GM21390 (cell line): Measurements from ENCODE around the gene CPT1C.
"Not testable (repeated sequence)": the region's sequence is repeated elsewhere in the genome, so short reads cannot be mapped to it uniquely, and the experiment has no call there.

ENCODE experiments used
- ATAC-seq: cut with Tn5 transposase; IDR thresholded peaks from one replicate; pipeline ENCODE4 v1.9.1; 2021; ENCODE audit not compliant: unreplicated experiment

The CPT1C gene

GRCh38 chr19:49701271-49701786 is 10.4 kb downstream of the CPT1C start:
- no peak for ATAC-seq

- ATAC-seq, result no peak
These were observed 14.1 kb downstream of the CPT1C start for GRCh38 chr19:49704888-49705642.

DNA sequence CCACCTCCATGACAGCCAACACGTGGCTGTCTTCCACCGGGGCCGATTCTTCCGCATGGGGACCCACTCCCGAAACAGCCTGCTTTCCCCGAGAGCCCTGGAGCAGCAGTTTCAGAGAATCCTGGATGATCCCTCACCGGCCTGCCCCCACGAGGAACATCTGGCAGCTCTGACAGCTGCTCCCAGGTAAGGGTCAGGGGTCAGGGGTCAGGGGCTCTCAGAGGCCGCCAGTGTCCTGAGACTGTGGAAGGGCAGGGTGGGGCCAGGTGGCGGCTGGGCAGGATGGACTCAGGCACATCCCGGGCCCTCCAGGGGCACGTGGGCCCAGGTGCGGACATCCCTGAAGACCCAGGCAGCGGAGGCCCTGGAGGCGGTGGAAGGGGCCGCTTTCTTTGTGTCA is 15.0 kb downstream of the CPT1C start:
- no peak for ATAC-seq

GRCh38 chr19:49710372-49710951 is 19.5 kb downstream of the CPT1C start:
- no peak for ATAC-seq

GRCh38 chr19:49712397-49712859 is 21.5 kb downstream of the CPT1C start:
- ATAC-seq, result no peak

- ATAC-seq, result no peak
These were observed 22.4 kb downstream of the CPT1C start for GRCh38 chr19:49713236-49713845.

DNA sequence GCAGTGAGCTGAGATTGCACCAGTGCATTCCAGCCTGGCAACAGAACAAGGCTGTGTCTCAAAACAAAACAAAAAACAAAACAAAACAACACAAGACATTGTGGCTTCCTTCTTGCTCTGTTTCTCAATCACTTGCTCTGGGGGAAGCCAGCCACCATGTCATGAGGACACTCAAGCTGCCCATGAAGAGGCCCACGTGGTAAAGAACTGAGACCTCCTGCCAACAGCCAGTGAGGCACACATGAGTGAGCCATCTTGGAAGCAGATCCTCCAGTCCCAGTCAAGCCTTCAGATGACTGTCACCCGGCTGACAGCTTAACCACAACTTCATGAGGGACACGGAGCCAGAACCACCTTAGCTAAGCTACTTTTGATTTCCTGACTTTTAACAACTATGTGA is 25.2 kb downstream of the CPT1C start:
- no peak for ATAC-seq

- no peak for ATAC-seq
These were observed 27.6 kb downstream of the CPT1C start for GRCh38 chr19:49718511-49718910.

DNA sequence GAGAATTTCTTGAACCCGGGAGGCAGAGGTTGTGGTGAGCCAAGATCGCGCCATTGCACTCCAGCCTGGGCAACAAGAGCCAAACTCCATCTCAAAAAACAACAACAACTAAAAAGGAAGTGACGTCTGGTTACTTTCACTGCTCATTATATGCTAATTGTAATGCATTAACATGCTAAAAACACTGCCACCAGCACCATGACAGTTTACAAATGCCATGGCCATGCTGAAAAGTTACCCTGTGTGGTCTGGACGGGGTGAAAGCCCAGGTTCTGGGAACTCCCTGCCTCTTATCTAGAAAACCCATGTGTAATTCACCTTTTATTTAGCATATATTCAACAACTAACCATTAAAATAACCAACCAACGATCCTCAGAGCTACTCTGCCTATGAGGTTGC is 28.1 kb downstream of the CPT1C start:
- no peak for ATAC-seq

DNA sequence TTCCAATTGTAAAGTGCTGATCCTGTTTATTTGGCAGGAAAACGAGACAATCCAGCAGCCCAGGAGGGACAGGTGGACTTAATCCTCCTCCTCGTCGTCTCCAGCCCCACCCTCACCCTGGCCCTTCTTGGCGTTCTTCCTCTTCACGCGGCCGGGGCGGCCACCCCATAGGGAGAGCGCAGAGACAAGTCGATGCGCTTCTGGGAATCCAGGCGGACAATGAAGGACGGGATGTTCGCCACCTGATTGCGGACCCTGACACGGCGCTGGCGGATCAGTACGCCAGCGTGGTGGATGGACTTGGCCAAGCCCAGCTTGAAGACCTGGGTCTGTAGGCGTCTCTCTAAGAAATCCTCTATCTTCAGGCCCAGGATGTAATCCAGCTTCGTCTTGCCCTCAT is 28.5 kb downstream of the CPT1C start:
- ATAC-seq, result not testable (repeated sequence)

DNA sequence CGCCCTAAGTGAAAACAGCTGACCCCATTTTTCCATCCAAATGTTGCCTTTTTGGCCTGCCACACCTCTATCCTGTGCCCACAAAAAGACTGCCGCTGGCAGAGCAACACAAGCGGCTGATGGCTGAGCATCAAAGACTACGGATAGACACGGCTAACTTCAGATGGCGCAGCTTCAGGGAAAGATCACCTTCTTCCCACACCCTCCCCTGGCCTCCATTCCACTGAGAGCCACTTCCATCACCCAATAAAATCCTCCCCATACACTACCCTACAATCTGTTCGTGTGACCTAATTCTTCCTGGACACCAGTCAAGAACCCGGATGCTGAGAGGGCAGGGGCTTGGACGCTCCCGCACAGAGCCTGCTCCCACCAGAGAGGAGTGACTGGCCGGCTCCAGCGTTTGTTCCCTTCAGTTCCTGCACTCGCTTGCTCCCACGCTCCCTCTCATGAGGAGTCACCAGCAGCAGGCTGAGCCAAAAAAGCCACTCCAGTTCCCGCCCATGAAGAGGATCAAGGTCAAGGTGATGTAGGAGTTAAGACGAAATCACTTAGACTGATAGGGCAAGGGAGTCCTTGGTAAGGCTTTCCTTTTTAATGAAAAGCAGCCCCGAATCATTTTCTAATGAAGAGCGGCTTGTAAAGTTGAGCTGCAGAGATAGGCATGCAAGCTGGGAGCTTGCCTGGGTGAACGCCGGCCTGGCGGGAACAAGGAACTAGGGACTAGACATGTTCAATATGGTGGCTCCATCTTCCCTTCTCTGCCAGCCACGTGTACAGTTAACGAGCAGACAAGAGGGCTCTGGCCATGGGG is 36.5 kb downstream of the CPT1C start:
- no peak for ATAC-seq

DNA sequence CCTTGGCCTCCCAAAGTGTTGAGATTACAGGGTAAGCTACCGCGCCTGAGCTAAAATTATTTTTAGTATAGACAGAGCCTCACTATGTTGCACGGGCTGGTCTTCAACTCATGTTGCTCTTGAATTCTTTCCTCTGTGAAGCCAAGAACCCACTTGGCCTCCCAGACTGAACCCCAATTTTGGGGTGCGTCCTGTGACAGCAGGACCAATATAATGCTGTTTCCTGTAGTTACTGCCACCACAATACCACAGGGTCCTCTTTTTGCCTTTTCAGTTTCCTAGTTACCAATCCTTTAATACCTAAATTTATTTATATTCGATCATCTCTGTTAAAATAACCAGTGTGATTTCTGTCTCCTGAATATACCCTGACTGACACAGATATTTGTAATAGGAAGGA is 39.2 kb downstream of the CPT1C start:
- no peak for ATAC-seq

DNA sequence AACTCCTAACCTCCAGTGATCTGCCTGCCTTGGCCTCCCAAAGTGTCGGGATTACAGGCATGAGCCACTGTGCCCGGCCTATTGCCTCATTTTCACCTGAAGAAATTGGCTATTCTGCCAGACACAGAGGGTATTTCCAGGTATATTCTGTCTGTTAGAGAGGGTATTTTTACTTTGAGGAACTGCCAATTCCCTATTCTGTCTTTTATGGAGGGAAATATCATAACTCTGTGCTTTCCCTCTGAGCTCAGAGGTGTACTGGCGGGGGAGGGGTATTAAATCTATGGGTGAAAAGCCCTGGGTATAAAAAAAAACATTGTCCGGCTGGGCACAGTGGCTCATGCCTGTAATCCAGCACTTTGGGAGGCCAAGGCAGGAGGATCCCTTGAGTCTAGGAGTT is 47.4 kb downstream of the CPT1C start:
- ATAC-seq, result no peak

DNA sequence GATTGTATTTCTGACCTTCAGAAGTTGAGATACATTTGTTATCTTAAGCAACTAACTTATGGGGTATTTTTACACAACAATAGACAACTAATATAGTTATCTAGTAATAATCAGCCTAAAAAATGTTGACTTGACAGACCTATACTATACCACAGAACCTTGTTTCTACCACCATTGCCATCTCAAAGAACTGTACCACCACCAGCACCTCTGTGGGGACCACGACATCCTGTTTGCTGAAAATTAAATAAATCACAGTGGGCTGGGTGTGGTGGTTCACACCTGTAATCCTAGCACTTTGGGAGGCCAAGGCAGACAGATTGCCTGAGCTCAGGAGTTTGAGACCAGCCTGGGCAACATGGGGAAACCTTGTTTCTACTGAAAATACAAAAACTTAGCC is 48.2 kb downstream of the CPT1C start:
- no peak for ATAC-seq

DNA sequence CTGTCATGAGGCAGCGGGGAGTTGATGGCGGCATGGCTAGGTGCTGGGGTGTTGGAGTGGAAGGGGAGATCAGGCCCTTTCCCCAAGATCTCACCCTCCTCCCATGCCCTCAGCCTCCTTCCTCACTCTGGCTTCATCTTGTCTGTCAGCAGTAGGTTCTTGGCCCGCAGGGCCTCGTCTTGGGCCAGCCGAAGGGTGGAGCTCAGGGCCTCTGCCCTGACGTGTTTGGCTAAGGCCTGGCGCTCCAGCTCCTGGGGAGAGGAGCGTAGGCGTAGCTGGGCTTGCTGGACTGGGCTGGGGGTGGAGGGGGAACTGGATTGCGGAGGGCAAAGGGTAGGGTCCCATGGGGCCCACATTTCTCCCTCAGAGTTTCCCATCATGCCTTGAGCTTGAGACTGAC is 49.0 kb downstream of the CPT1C start:
- ATAC-seq, result no peak

DNA sequence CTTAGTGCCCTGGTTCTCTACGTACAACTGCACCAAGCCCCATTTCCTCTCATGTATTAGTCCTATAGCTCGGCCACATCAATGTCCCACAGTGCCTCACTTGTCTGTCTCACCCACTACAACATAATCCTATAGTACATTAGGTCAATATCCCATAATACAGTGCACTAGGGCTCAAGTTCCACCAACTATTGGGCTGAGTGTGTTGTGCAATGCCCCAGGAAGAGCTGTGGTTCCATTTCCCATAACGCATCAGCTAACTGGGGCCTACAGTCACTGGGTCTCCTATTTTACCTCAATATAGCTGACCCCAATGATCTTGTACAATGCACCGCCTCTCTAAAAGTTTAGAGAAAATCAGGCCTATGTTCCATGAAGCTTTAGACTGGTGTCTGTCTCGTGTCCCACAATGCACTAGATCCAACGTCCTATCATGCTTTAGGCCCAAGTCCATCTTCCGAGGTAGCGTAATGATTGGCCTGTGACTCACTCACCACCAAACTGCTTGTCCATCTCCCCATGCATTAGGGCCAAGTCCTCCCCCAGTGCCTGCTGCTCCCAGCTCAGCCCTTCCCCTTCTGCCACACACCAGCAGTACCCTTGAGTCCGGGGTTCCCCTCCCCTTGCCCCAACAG is 50.4 kb downstream of the CPT1C start:
- ATAC-seq, result no peak

DNA sequence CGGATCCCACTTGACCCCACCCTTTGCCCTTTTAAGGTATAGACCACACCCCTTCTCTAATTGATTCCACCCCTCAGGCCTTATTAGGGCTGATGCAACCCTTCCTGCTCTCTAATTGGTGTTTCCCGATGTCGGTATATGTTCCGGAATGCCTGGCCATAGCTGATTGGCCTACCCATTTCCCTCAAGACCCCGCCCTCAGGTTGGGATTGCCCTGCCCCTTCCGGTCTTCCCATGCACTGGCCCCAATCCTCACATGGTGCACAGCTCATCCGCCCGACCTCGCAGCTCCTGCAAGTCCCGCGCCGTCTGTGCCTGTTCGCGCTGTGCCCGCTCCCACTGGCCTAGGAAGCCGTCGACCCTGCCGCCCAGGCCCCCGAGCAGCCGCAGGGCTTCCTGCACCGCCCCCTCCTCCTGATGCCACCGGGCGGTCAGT is 54.0 kb downstream of the CPT1C start:
- ATAC-seq, result no peak

- ATAC-seq, result no peak
These were observed 55.5 kb downstream of the CPT1C start for GRCh38 chr19:49746206-49746958.

DNA sequence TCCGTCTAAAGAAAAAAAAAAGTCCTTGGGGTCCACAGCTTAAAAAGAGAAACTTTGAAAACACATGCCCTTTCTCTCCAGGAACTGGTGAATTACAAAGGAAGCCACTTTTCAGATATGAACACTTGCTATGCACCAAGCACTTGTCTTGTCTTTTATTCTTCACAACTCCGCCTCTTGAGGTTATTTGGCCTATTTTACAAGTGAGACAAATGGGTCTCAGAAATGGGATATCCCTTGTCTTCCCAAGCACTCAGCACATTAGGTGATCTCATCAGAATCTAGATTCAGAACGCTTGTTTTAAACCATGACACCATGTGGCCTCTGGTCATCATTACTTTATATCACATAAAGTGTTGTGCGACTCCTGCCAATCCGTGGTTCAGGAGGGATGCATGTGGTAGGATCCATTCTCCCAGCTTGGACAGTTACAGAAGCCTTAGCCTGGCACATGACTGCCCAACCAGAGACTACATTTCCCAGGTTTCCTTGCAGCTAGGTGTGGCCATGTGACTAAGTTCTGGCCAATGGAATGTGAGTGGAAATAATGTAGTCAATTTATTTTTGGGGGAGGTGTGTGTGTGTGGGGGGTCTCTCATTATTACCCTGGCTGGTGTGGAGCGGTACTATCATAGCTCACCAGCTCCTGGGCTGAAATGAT is 58.3 kb downstream of the CPT1C start:
- no peak for ATAC-seq

- ATAC-seq, result no peak
These were observed 58.9 kb downstream of the CPT1C start for GRCh38 chr19:49749771-49750170.
